RWPE1 (cell line): ENCODE results near the gene SV2B.

ENCODE experiments used
- CTCF ChIA-PET: fragments of 350-600 bp; sonication (Branson Sonifier 250); formaldehyde crosslinking; extraction: SDS; loops from one replicate; lab custom pipeline; 2021; lab: Yijun Ruan, JAX
- POLR2A ChIA-PET: fragments of 400-600 bp; formaldehyde crosslinking; extraction: SDS; loops from one replicate; lab custom pipeline; 2020; ENCODE audit warnings: antibody characterized with exemption; ENCODE audit not compliant: low non-redundant PET; lab: Yijun Ruan, JAX
- DNase-seq: peaks from one replicate; pipeline ENCODE4 v3.0.0; 2012; ENCODE audit warnings: low spot score
- H3K27ac ChIP-seq: fragments of 450-650 bp; 2 replicates; pipeline ENCODE4 v1.5.1; 2017
- TF ChIP-seq, protein P1 (sequence below): fragments of 450-650 bp; conservative IDR thresholded peaks from 2 replicates; pipeline ENCODE4 v1.5.1; 2017; ENCODE audit warnings: low read depth, mild to moderate bottlenecking

Gene SV2B

DNA sequence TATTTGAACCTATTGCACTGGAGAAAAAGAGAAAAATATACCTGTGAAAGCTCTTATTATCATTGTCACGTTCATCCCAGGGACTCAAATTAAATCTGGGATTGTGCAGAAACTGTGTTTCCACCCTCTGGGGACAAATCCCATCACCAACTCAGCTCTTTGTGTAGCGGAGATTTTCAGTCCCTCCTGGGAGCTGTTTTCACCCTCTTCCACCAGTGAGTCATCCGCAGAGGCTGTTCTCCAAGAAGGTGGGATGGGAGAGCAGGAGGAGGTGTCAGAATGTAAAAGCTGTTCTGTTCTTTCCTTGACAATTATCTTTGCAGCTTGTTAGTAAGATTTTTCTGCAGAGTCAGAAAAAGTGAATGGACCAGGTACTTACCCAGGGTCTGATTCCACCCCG lies 28.0 kb downstream of the SV2B start:
- H3K27ac ChIP-seq = no peak overlapping the region
- TF ChIP-seq, protein P1, sequence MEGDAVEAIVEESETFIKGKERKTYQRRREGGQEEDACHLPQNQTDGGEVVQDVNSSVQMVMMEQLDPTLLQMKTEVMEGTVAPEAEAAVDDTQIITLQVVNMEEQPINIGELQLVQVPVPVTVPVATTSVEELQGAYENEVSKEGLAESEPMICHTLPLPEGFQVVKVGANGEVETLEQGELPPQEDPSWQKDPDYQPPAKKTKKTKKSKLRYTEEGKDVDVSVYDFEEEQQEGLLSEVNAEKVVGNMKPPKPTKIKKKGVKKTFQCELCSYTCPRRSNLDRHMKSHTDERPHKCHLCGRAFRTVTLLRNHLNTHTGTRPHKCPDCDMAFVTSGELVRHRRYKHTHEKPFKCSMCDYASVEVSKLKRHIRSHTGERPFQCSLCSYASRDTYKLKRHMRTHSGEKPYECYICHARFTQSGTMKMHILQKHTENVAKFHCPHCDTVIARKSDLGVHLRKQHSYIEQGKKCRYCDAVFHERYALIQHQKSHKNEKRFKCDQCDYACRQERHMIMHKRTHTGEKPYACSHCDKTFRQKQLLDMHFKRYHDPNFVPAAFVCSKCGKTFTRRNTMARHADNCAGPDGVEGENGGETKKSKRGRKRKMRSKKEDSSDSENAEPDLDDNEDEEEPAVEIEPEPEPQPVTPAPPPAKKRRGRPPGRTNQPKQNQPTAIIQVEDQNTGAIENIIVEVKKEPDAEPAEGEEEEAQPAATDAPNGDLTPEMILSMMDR = no peak
- DNase-seq = no peak
- ChIA-PET CTCF (interaction anchor here (1.0 kb wide), 1 partner anchor 13 kb away, joined by 3 read pairs; no protein-coding TSS in a partner anchor), POLR2A (no interaction called here)

DNA sequence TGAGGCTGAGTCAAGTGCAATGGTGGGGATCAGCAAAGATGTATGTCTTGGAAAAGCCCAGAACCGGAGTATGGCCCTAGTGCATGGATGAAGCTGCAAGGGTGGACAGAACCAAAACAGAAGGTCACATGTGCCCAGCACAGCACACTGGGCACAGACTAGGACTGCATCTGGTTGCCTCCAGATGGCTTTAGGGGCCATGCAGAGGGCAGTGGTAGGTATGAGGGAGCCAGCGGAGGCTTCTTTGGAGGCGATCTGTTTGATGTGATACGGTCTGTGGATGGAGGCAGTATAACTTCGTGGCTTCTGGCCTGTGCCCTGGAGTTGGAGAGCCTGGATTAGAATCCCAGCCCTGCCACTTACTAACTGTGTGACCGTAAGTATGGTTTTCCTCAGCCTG lies 29.4 kb downstream of the SV2B start:
- POLR2A ChIA-PET = no interaction called here
- TF ChIP-seq, protein P1 = no peak
- no peak for DNase-seq
- CTCF ChIA-PET = no interaction called here
- H3K27ac ChIP-seq = no peak overlapping the region

DNA sequence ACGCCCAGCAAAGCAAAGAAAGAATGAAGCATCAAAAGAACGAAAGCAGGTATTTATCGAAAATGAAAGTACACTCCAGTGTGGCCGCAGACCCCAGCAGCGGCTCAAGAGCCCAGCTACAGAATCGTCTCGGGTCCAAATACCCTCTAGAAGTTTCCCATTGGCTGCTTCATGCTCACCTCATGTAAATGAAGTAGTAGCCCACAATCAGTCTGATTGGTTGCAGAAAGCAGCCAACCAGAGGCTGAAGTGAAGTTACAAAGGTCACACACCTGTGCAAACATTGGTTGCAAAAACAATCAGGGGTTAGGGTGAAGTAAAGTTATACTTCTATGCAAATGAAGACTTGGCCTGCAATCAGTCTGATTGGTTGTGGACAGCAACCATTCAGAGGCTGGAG lies 32.0 kb downstream of the SV2B start:
- no peak overlapping the region for H3K27ac ChIP-seq
- ChIA-PET POLR2A (no interaction called here), CTCF (no interaction called here)
- TF ChIP-seq, protein P1 = no peak
- no peak for DNase-seq

DNA sequence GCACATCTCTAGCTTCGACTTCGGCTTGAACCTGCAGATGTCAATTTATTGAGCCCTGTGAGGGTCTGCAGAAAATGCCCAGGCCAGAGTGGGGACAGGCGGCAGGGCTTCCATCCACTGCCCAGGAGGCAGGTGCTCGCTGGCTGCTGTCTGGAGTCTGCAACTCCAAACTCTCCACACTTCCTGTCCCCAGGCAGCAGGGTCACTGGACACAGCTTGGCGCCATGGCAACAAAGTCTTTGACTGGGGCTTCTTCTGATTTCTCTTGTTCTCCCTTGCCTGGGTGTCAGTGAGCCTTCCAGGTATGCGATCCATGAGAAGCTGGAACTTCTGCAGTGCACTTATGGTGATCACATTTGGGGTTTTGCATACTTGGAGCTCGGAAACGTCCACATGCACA lies 33.5 kb downstream of the SV2B start:
- POLR2A ChIA-PET = no interaction called here
- TF ChIP-seq, protein P1 = no peak
- H3K27ac ChIP-seq = no peak overlapping the region
- DNase-seq = no peak
- CTCF ChIA-PET = no interaction called here

DNA sequence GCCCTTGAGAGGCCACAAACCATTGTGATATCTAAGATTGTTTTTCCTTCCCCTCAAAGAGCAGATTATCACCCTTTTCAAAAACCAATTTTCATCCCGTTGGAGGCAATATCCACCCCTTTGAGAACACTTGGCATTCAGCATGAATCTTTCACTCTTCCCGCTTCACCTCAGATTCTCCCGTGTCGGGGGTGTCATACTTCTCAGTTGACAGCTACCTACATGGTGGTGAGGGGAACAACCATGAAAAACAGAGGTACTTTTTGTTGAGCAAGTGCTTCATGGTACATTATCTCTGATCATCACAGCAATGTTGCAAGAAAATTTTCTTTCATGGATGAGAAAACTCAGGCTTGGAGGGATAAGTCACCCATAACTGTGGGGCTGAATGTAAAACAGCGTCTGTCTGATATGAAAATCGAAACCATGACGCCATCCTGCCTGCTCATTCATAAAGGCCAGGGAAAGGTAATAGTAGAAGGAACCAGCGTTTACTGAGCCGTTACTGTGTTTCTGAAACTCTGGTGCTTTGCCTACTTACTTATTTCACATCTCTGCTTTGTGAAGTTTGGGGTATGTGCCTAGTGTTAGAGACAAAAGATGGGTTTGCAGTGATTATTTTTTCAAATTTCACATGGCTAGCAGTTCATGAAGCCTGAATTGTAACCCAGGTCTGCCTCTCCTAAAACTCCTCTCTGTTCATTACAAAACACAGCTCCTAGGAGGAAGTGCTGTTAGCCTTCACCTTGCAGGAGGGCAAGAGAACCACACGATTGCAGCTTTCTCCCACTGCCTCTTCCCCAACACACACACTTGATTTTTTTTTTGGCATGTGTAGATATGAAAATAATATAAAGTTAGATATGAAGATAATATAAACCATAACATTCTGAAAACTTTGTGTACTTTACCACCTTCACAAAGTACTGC lies 35.4 kb downstream of the SV2B start:
- no peak for DNase-seq
- ChIA-PET CTCF (no interaction called here), POLR2A (no interaction called here)
- TF ChIP-seq, protein P1 = no peak
- H3K27ac ChIP-seq = no peak overlapping the region

DNA sequence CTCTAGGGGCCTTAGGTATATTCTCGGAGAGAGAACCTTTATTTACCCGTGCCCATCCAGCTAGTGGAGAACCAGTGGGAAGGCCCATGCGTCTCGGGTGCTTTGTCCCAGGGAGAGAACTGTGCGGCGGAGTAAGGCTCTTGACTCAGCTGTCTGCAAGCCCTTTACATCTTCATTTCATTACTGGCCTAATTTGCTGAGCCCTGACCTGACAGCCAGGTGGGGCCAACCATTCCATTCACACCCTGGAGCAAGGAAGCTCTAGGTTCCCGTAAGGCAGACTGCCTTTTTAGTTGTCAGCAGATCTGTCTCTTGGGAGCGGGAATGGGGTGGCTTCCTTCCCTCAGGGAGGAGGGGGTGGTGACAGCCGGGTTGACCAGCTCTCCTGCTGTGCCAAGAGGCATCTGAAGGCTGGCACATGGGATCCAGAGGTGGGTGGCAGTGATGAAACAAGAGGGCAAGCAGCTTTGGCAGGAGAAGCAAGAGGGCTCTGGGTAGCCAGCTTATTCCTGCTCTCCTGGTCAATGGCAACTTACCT lies 36.4 kb downstream of the SV2B start:
- DNase-seq = no peak
- ChIA-PET CTCF (no interaction called here), POLR2A (no interaction called here)
- no peak overlapping the region for H3K27ac ChIP-seq
- TF ChIP-seq, protein P1 = no peak
